ENCODE data around the gene RXRB. TPM values are rescaled to one million over a fixed set of nuclear protein-coding genes. Genes with fewer than 3 reads are reported as not detected.

Gene RXRB
- total and polyA plus RNA-seq, 2 of the 8 experiments (the other 6 are each of a cell fraction or from before 2014, with no cell fraction given) = 13.0 to 18.1 TPM

GRCh38 chr6:33178755-33179475 is 21.6 kb downstream of the RXRB start:
- POLR2A ChIA-PET (ENCODE audit: partially characterized antibody) = no interaction called here
- no peak overlapping the region for H4K8ac ChIP-seq (ENCODE audit: extremely low read depth, insufficient read depth, low read length)
- no peak overlapping the region for H3K23ac ChIP-seq (ENCODE audit: insufficient read length)
- no peaks in the 10 kb centered on the region for H3K4me1 ChIP-seq (replicated peaks in 1 of 4; ENCODE audit: control insufficient read depth in 3 of 4, insufficient read depth in 4 of 4, low read length in 3 of 4)
- no peaks in the 10 kb centered on the region for H3K23me2 ChIP-seq (ENCODE audit: low read depth, low read length)
- DNase-seq (ENCODE audit: low read depth in 1 of 2, low spot score in 2 of 2) = no peak
- H3K27ac ChIP-seq (ENCODE audit: low read depth, low read length) = no peak overlapping the region
- no peak overlapping the region for H3K4me3 ChIP-seq (ENCODE audit: extremely low read depth in 1 of 4, insufficient read depth in 2 of 4, low read depth in 3 of 4, low read length in 4 of 4)
- peaks cover 0 to 3% of the 10 kb centered on the region in 2 experiments for H4K20me1 ChIP-seq (replicated peaks in 1 of 2; ENCODE audit: control insufficient read depth in 1 of 2, insufficient read depth in 2 of 2, low read length in 2 of 2)
- H2BK12ac ChIP-seq (ENCODE audit: low read depth, low read length) = no peak overlapping the region
- no peak overlapping the region for H2BK20ac ChIP-seq (ENCODE audit: low read length)
- no peak overlapping the region for H2BK5ac ChIP-seq (ENCODE audit: low read depth, low read length)
- no peak overlapping the region for H3K9ac ChIP-seq (replicated peaks in 1 of 4; ENCODE audit: extremely low read depth in 1 of 4, low read depth in 3 of 4, low read length in 3 of 4)
- 90% methylated on average over 8 of the region's 10 CpGs; no CpG with 5 or more reads in 1 of the 2 experiments for WGBS, 2 experiments (ENCODE audit: extremely low coverage in 1 of 2, insufficient coverage in 1 of 2, insufficient read length in 1 of 2, insufficient replicate concordance in 2 of 2, low coverage in 1 of 2, low lambda C conversion rate in 2 of 2, missing lambda C conversion rate in 1 of 2)
- H2BK15ac ChIP-seq (ENCODE audit: low read length) = no peak overlapping the region
- no peak overlapping the region for H4K5ac ChIP-seq (ENCODE audit: insufficient read length, low read depth, low read length)
- H3K18ac ChIP-seq (ENCODE audit: extremely low read depth, low read length) = no peak overlapping the region
- no peak for FAIRE-seq
- H3K14ac ChIP-seq (ENCODE audit: insufficient read length) = no peak overlapping the region
- no peak overlapping the region for H2BK120ac ChIP-seq (replicated peaks; ENCODE audit: low read depth, low read length)
- no peaks in the 10 kb centered on the region; a peak in 1 of 4 replicates for H3K79me2 ChIP-seq (ENCODE audit: control insufficient read depth in 1 of 2, insufficient read depth in 2 of 2, low read length in 2 of 2)
- H2AK5ac ChIP-seq (ENCODE audit: low read depth, low read length) = no peak overlapping the region
- H3K36me3 ChIP-seq (ENCODE audit: control insufficient read depth in 2 of 4, insufficient read depth in 4 of 4, low read length in 3 of 4) = no peaks in the 10 kb centered on the region
- no peak overlapping the region for H4K91ac ChIP-seq (replicated peaks; ENCODE audit: insufficient read length, low read length)
- H3K79me1 ChIP-seq (ENCODE audit: low read depth, low read length) = no peaks in the 10 kb centered on the region
- CTCF ChIA-PET (ENCODE audit: partially characterized antibody) = interaction anchor here (1.3 kb wide), 1 partner anchor 97 kb away, joined by 3 read pairs; no protein-coding TSS in a partner anchor
- no peak overlapping the region for H3K4me2 ChIP-seq (ENCODE audit: insufficient read depth in 1 of 2, low read depth in 2 of 2, low read length in 2 of 2)
- H3K4ac ChIP-seq (replicated peaks; ENCODE audit: insufficient read length, low read depth, low read length) = no peak overlapping the region
- H2AFZ ChIP-seq (ENCODE audit: low read length) = no peak overlapping the region
- no peaks in the 10 kb centered on the region for H3K27me3 ChIP-seq (replicated peaks in 1 of 4; ENCODE audit: control insufficient read depth in 3 of 4, extremely low read depth in 1 of 4, insufficient read depth in 3 of 4, low read length in 3 of 4)
- H3K9me3 ChIP-seq (ENCODE audit: insufficient read depth in 2 of 2, low read depth in 1 of 2, low read length in 1 of 2) = no peaks in the 10 kb centered on the region
- H3K56ac ChIP-seq (replicated peaks; ENCODE audit: insufficient read length, low read depth, low read length) = no peak overlapping the region
- TF ChIP-seq CTCF (IDR thresholded peaks at IDR 0.05; ENCODE audit: control extremely low read depth in 1 of 3, insufficient read depth in 1 of 3, low read depth in 1 of 3, low read length in 3 of 3) = no peak

Data from H1 (cell line).